ENCODE results near the gene MPPED2. TPM values are rescaled to one million over a fixed set of nuclear protein-coding genes. Genes with fewer than 3 reads are reported as not detected.

Gene MPPED2
- total RNA-seq, 1 experiment from 2014 or later: 4.7 TPM

DNA sequence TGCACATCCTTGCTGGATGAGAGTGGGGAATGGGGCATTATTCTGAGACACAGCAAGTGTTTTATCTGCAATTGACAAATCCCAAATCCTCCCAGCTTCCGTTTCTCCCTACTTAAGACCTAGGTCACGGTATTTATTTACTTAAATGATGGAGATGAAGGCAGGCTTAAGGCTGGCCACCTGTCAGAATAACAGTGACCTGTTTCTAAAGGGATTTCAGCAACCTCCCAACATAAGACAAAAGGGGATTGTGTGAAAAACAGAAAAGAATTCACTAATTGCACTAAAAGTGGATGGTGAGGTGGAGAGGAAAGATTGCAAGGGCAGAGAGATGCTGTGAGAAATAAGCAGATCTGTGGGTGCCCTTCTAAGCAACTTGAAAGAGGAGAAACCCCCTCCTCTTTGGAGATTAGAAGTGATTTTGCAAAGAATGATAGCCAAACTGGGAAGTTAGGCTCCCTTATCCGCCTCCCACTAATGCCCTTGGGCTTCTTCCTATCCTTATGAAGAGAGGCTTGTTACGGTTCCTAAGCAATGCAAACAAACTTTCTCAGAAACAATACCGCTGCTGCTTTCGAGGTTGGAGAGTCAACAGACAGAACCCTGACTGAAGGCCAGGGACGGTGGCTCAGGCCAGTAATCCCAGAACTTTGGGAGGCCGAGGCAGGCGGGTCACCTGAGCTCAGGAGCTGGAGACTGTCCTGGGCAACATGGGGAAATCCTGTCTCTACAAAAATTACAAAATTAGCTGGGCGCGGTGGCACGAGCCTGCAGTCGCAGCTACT lies 179.0 kb downstream of the MPPED2 start:
- Mint-ChIP-seq H3K4me3 (no peak overlapping the region), H3K4me1 (peaks cover 18% of the 10 kb centered on the region in 2 experiments), H3K27me3 (ENCODE audit: low read depth) (peaks cover 68% of the 10 kb centered on the region), H3K36me3 (ENCODE audit: insufficient read depth in 1 of 3, low read depth in 3 of 3) (no peaks in the 10 kb centered on the region), H3K9me3 (no peaks in the 10 kb centered on the region; a peak in 1 of 5 replicates), H3K27ac (peak overlapping the region in 2 of 3 experiments; percentile 46 to 80; a peak in 3 of 7 replicates)
- H4K20me1 ChIP-seq (ENCODE audit: control insufficient read depth, insufficient read depth, insufficient read length): no peaks in the 10 kb centered on the region
- no peak overlapping the region for H2AK5ac ChIP-seq (ENCODE audit: insufficient read length, low read length)
- no peak overlapping the region for H2BK5ac ChIP-seq (ENCODE audit: insufficient read length, low read length)
- H3K27ac ChIP-seq (ENCODE audit: insufficient read length, low read depth, low read length): no peak overlapping the region
- no peak overlapping the region for H2BK12ac ChIP-seq (ENCODE audit: insufficient read length, low read depth, low read length)
- H4K91ac ChIP-seq (ENCODE audit: insufficient read length, low read depth, low read length): no peak overlapping the region
- 0 out of 2 replicates have a peak, but pooled peaks cover 2% of the 10 kb centered on the region for H3K27me3 ChIP-seq (ENCODE audit: insufficient read depth, low read length)
- no peaks in the 10 kb centered on the region for H3K79me1 ChIP-seq (ENCODE audit: insufficient read depth, low read depth, low read length, poor library complexity, severe bottlenecking)
- DNase-seq: peak; percentile 55
- no peaks in the 10 kb centered on the region for H3K23me2 ChIP-seq (ENCODE audit: insufficient read length, low read depth, low read length, poor library complexity, severe bottlenecking)
- H2BK15ac ChIP-seq (ENCODE audit: low read depth, low read length): no peak overlapping the region
- H3K18ac ChIP-seq (ENCODE audit: insufficient read length, low read depth, low read length): no peak overlapping the region
- H3K4ac ChIP-seq (ENCODE audit: low read depth, low read length): no peak overlapping the region
- H3K9ac ChIP-seq (ENCODE audit: extremely low read depth, insufficient read length, low read length): no peak overlapping the region
- no CpG with 5 or more reads among the region's 13 CpGs for WGBS (ENCODE audit: extremely low coverage, insufficient read length, low lambda C conversion rate)
- H2AFZ ChIP-seq (ENCODE audit: low read length): no peak overlapping the region
- no peak overlapping the region for H2BK20ac ChIP-seq (ENCODE audit: low read depth, low read length, poor library complexity, severe bottlenecking)
- H3K9me3 ChIP-seq (ENCODE audit: control insufficient read depth, low read depth, low read length): no peaks in the 10 kb centered on the region
- H3K56ac ChIP-seq (ENCODE audit: insufficient read length, low read depth, low read length): no peak overlapping the region
- H3K79me2 ChIP-seq (ENCODE audit: insufficient read depth, low read length): no peaks in the 10 kb centered on the region
- H3T11ph ChIP-seq (ENCODE audit: low read length): no peak overlapping the region
- H3K4me1 ChIP-seq (ENCODE audit: insufficient read depth, low read length): no peaks in the 10 kb centered on the region
- no peak overlapping the region for H3K23ac ChIP-seq (ENCODE audit: insufficient read length, low read depth, low read length)
- no peak overlapping the region for H3K14ac ChIP-seq (ENCODE audit: insufficient read depth, low read length)
- no peak overlapping the region for H4K8ac ChIP-seq (replicated peaks; ENCODE audit: insufficient read length, low read depth, low read length)
- H4K5ac ChIP-seq (ENCODE audit: insufficient read length, low read depth, low read length): no peak overlapping the region
- H3K4me2 ChIP-seq (ENCODE audit: insufficient read depth, insufficient read length, low read length): no peak overlapping the region
- TF ChIP-seq, protein P1, sequence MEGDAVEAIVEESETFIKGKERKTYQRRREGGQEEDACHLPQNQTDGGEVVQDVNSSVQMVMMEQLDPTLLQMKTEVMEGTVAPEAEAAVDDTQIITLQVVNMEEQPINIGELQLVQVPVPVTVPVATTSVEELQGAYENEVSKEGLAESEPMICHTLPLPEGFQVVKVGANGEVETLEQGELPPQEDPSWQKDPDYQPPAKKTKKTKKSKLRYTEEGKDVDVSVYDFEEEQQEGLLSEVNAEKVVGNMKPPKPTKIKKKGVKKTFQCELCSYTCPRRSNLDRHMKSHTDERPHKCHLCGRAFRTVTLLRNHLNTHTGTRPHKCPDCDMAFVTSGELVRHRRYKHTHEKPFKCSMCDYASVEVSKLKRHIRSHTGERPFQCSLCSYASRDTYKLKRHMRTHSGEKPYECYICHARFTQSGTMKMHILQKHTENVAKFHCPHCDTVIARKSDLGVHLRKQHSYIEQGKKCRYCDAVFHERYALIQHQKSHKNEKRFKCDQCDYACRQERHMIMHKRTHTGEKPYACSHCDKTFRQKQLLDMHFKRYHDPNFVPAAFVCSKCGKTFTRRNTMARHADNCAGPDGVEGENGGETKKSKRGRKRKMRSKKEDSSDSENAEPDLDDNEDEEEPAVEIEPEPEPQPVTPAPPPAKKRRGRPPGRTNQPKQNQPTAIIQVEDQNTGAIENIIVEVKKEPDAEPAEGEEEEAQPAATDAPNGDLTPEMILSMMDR (conservative IDR thresholded peaks at IDR 0.05): no peak
- H2BK120ac ChIP-seq (ENCODE audit: low read depth, low read length, poor library complexity, severe bottlenecking): no peak overlapping the region

Measured in H9 (cell line).